Right cardiac atrium (tissue), 5 donors: ENCODE data around the gene CIAO1. TPM values are rescaled to one million over a fixed set of nuclear protein-coding genes. Genes with fewer than 3 reads are reported as not detected.
"Not testable (repeated sequence)": the region's sequence is repeated elsewhere in the genome, so short reads cannot be mapped to it uniquely, and the experiment has no call there.

Source experiments
- ATAC-seq, 2 donors: fragments of 200-7000 bp; cut with Tn5 transposase; one replicate each; pipeline versions ENCODE4 v1.8.0 to v1.9.1; 2020; ENCODE audit warnings: moderate library complexity in 2 of 2, mild to moderate bottlenecking in 1 of 2
- DNase-seq, 3 donors: peaks; one replicate each; pipeline ENCODE4 v3.0.0-alpha.2; 2020
- H3K27ac ChIP-seq: one replicate; pipeline ENCODE4 v1.5.1; 2013; ENCODE audit warnings: mild to moderate bottlenecking, low read length, control low read depth, moderate library complexity
- H3K27me3 ChIP-seq: one replicate; pipeline ENCODE4 v1.6.1; 2013; ENCODE audit not compliant: control insufficient read depth, insufficient read depth
- H3K4me1 ChIP-seq: one replicate; pipeline ENCODE4 v1.6.1; 2013; ENCODE audit warnings: low read length; ENCODE audit not compliant: control insufficient read depth, insufficient read depth
- H3K4me3 ChIP-seq: one replicate; pipeline ENCODE4 v1.5.1; 2013; ENCODE audit warnings: low read length, control low read depth
- H3K9me3 ChIP-seq: one replicate; pipeline ENCODE4 v1.6.1; 2013; ENCODE audit warnings: low read length; ENCODE audit not compliant: control insufficient read depth
- WGBS: extraction: QIAGEN DNeasy Blood & Tissue Kit; methylation state at CpG from one replicate; pipeline ENCODE4 v1.1.7; 2013; 5-methylcytosine and 5-hydroxymethylcytosine counted together
- intact Hi-C, 4 donors: fragments of 100-400 bp; cut with DNase I; formaldehyde crosslinking; loops; one replicate each; pipeline versions ENCODE4 v1.11.0 to v1.14.0; 2022 to 2023
- polyA plus RNA-seq: library from polyadenylated mRNA; stranded (reverse); fragments of 200-250 nt; gene quantifications from one replicate; pipeline ENCODE4 v1.2.3, GENCODE V29; 2013
- total RNA-seq, 4 donors: library from RNA; stranded (reverse); fragmentation: NEBNext Ultra II Directional; extraction: Animal tissue kit (Norgen Biotek cat#: 25700); gene quantifications; one replicate each; pipeline ENCODE4 v1.2.1, GENCODE V29; 2021
- donor health status: healthy with polysubstance abuse.
- donor health status: DM: no; HTN: yes; CAD: no.
- donor health status: DM: no; HTN: no; CAD: no.
- donor health status: DM: no; HTN: yes; CAD: no; lungs with severe emphysema.
- donor health status: DM: yes; HTN: yes; CAD: no.

CIAO1 gene
- total and polyA plus RNA-seq, 5 donors: 30.3 to 60.5 (median 54.2) TPM

- DNase-seq (no peak), ATAC-seq (no peak)
- Histone ChIP-seq H3K4me3 (no peak overlapping the region), H3K27ac (no peak overlapping the region), H3K4me1 (peaks cover 19% of the 10 kb centered on the region), H3K27me3 (no peaks in the 10 kb centered on the region), H3K9me3 (no peaks in the 10 kb centered on the region)
- intact Hi-C loops: loop anchor here in 1 of 4 donors (5.0 kb wide), 1 partner anchor 43 kb away; the partner anchor contains the start of gene STARD7
- 80% methylated on average over 6 of the region's 6 CpGs for WGBS
Measured at GRCh38 chr2:96250188-96250587, 15.8 kb upstream of the CIAO1 start.

DNA sequence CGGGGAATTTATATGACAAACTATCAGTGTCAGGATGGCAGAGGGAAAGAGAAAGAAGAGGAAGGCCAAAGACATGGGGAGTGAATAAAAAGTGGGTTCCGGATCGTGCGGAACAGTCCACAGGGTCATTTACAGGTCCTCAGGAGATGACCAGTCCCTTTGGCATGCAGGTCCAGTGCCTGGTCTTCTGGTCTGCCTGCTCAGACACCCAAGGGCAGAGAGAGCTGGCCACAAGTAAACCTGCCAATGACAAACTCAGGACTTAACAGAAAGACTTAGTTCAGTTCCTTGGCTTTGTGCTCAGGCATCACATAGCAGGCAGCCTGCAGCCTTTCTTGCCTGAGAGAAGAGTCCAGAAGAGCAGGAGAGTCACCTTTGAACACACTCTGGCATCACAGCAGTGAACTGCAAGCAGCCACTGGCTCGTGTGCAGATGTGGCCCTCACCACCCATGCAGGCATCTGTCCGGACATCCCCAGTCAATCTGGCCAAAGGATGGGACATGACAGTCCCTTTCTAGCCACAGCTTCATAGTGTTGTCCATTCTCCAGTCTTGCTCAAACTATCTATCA is 14.2 kb upstream of the CIAO1 start:
- peak overlapping the region; percentile 78 for H3K27ac ChIP-seq
- no peak overlapping the region for H3K4me3 ChIP-seq
- intact Hi-C loops: loop anchor here in 1 of 4 donors (5.0 kb wide), 1 partner anchor 45 kb away; the partner anchor contains the start of gene STARD7
- DNase-seq (peak; percentile 82 to 89 (median 82)), ATAC-seq (peak; percentile 72 to 77)
- H3K9me3 ChIP-seq: no peaks in the 10 kb centered on the region
- H3K27me3 ChIP-seq: no peaks in the 10 kb centered on the region
- peaks cover 18% of the 10 kb centered on the region for H3K4me1 ChIP-seq
- 47% methylated on average over 6 of the region's 6 CpGs for WGBS

GRCh38 chr2:96252526-96252925 is 13.5 kb upstream of the CIAO1 start:
- Histone ChIP-seq H3K9me3 (no peaks in the 10 kb centered on the region), H3K4me3 (no peak overlapping the region), H3K27me3 (no peaks in the 10 kb centered on the region), H3K4me1 (peaks cover 20% of the 10 kb centered on the region), H3K27ac (peak overlapping the region; percentile 78)
- DNase-seq (no peak), ATAC-seq (peak; percentile 1 to 12)
- WGBS: 82% methylated on average over 8 of the region's 8 CpGs
- intact Hi-C loops: loop anchor here in 1 of 4 donors (5.0 kb wide), 1 partner anchor 45 kb away; the partner anchor contains the start of gene STARD7

DNA sequence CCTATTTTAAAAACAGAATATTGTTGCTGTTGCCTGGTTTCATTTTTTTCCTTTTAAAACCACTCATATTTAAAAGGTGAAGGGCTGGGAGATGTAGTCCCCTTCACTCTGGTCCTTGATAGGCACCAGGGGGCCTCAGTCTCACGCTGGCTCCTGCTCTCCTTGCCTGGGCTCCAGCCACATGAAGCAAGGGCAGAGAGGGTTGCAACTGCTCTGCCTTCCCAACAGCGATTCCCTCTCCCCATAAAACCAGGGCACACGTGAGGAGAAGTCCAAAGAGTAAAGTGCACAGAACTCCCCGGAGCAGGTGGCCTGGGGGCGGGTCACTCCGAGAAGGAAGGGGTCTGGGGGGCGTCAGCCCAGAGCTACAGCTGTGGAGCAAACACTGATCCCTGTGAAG is 13.0 kb upstream of the CIAO1 start:
- Histone ChIP-seq H3K4me3 (no peak overlapping the region), H3K27me3 (no peaks in the 10 kb centered on the region), H3K4me1 (peaks cover 22% of the 10 kb centered on the region), H3K9me3 (no peaks in the 10 kb centered on the region), H3K27ac (peak overlapping the region; percentile 63)
- DNase-seq (no peak), ATAC-seq (no peak)
- 80% methylated on average over 7 of the region's 7 CpGs for WGBS
- intact Hi-C loops: loop anchor here in 1 of 4 donors (5.0 kb wide), 1 partner anchor 46 kb away; the partner anchor contains the start of gene STARD7

GRCh38 chr2:96254571-96254970 is 11.5 kb upstream of the CIAO1 start:
- H3K27me3 ChIP-seq: no peaks in the 10 kb centered on the region
- no peak overlapping the region for H3K4me3 ChIP-seq
- intact Hi-C loops: loop anchor here in 1 of 4 donors (5.0 kb wide), 1 partner anchor 47 kb away; the partner anchor contains the start of gene STARD7
- H3K4me1 ChIP-seq: peaks cover 34% of the 10 kb centered on the region
- DNase-seq (peak; percentile 54 to 77 (median 74)), ATAC-seq (peak; percentile 20 to 53)
- peak overlapping the region; percentile 81 for H3K27ac ChIP-seq
- no peaks in the 10 kb centered on the region for H3K9me3 ChIP-seq
- WGBS: 51% methylated on average over 11 of the region's 11 CpGs

DNA sequence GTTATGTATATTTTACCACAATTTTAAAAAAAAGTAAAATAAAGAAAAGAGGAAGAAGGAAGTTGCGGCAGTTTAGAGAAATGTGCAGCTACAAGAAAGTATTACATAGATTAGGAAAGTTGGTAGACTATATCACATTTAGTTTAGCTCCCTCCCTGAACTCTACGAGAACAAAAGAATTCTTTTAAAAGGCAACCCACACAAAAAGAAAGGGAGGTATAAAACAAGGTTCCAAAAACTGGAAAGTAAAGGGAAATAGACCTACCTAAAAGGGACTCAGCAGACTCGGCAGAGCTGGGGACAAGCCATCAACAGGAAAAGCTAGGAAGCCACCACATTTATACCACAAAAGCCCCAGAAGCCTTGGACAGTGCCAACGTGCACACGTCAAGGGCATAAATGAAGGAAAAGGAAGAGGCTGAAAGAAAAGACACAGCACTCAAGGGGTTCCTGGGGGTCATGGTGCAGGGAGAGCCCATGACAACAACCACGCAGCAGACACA is 9.4 kb upstream of the CIAO1 start:
- Histone ChIP-seq H3K27me3 (no peaks in the 10 kb centered on the region), H3K4me3 (no peak overlapping the region), H3K4me1 (peaks cover 45% of the 10 kb centered on the region), H3K9me3 (no peaks in the 10 kb centered on the region), H3K27ac (peak overlapping the region; percentile 55)
- WGBS: 58% methylated on average over 6 of the region's 6 CpGs
- DNase-seq (no peak), ATAC-seq (no peak)
- intact Hi-C loops: no loop called here

DNA sequence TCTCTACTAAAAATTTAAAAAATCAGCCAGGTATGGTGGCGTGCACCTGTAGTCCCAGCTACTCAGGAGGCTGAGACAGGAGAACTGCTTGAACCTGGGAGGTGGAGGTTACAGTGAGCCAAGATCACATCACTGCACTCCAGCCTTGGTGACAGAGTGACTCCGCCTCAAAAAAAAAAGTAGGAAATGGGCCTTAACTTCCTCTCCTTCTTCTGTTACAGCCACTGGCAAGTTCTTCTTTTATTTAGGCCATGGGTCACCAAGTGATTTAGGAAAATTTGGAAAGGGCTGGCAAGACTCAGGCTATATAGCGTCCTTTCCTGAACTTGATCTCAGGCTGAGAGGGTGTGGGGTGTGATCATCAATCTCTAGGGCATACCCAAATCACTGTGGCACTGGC is 8.3 kb upstream of the CIAO1 start:
- ATAC-seq: peak in 1 of 2 donors; percentile 9
- Histone ChIP-seq H3K4me1 (peaks cover 42% of the 10 kb centered on the region), H3K27ac (peak overlapping the region; percentile 88)
- H3K9me3 ChIP-seq, H3K4me3 ChIP-seq, DNase-seq, intact Hi-C loops, H3K27me3 ChIP-seq: not testable (repeated sequence)
- 63% methylated on average over 3 of the region's 3 CpGs for WGBS

GRCh38 chr2:96258166-96259022 is 7.6 kb upstream of the CIAO1 start:
- ATAC-seq (peak; percentile 38 to 54), DNase-seq (no peak)
- WGBS: 66% methylated on average over 7 of the region's 7 CpGs
- intact Hi-C loops: no loop called here
- peaks cover 39% of the 10 kb centered on the region for H3K4me1 ChIP-seq
- no peaks in the 10 kb centered on the region for H3K9me3 ChIP-seq
- H3K4me3 ChIP-seq: no peak overlapping the region
- peak overlapping the region; percentile 88 for H3K27ac ChIP-seq
- no peaks in the 10 kb centered on the region for H3K27me3 ChIP-seq

GRCh38 chr2:96259497-96259921 is 6.5 kb upstream of the CIAO1 start:
- intact Hi-C loops: no loop called here
- ATAC-seq (peak; percentile 4 to 8), DNase-seq (no peak)
- Histone ChIP-seq H3K4me1 (peaks cover 40% of the 10 kb centered on the region), H3K9me3 (no peaks in the 10 kb centered on the region), H3K4me3 (no peak overlapping the region), H3K27ac (peak overlapping the region; percentile 97), H3K27me3 (no peaks in the 10 kb centered on the region)
- 61% methylated on average over 5 of the region's 5 CpGs for WGBS

DNA sequence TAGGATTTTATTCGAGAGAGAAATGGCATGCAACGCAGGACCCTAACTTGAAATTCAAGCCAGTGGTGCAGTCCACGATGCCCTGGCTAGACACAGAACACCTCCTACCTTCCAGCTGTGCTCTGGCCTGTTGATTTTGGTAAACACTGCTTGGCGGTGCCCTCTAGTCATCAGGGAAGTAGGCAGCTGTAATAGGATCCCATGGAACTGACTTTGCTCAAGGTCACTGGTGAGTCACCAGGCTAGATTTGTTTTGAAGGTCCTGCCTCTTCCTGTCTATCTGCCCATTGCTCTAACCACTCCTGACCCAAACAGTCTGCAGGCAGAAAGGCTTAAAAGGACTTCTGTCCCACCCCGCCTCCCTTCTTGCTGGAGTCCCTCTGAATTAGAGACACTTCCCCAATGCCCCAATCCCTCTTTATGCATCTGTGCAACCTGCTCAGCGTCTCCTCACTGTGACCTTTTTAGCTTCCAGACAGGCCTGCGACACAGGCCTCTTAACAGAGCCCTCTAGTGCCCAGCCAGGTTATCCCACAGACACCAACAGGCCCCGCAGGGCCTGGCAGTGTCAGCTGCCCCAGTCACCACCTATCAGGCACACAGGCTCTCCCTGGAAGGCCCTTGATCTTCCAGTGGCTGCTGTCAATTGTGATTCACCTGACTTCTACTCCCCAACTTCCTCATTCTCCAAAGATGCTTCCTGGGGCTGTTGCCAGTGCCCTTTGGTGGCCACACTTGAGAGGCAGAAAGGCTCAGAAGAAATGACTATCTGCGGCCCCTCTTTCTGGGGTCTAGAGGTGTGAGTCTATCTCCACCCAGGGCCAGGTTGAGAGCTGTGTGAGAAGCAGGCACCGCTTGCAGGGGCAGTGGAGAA is 5.4 kb upstream of the CIAO1 start:
- Histone ChIP-seq H3K27ac (peak overlapping the region; percentile 97), H3K9me3 (no peaks in the 10 kb centered on the region), H3K27me3 (no peaks in the 10 kb centered on the region), H3K4me1 (peaks cover 37% of the 10 kb centered on the region), H3K4me3 (no peak overlapping the region)
- 45% methylated on average over 10 of the region's 10 CpGs for WGBS
- intact Hi-C loops: loop anchor here (5.0 to 10.0 kb wide), 3 partner anchors 53 to 116 kb away; partner anchors contain the start of genes DUSP2 (in 2 of the 4) and STARD7 (in 2 of the 4)
- ATAC-seq: peak; percentile 75 to 84
- peak; percentile 45 to 75 (median 72) for DNase-seq
